Body of pancreas (tissue), 4 donors: ENCODE results near the gene NAMPT. TPM values are rescaled to one million over a fixed set of nuclear protein-coding genes. Genes with fewer than 3 reads are reported as not detected.
"Not testable (repeated sequence)": the region's sequence is repeated elsewhere in the genome, so short reads cannot be mapped to it uniquely, and the experiment has no call there.

Source experiments
- ATAC-seq: fragments of 150-250 bp; one replicate; pipeline ENCODE4 v1.9.1; 2016
- DNase-seq, 4 donors: peaks; one replicate each; pipeline ENCODE4 v3.0.0-alpha.2; 2019
- H3K27ac ChIP-seq, 4 donors: fragments of 200-600 bp; sonication (generic); 1 replicate in 3 of 4; 2 replicates in 1 of 4; pipeline versions ENCODE4 v1.5.1 to v1.6.1; 2016 to 2019; ENCODE audit warnings: mild to moderate bottlenecking in 1 of 4, mixed read lengths in 1 of 4, moderate library complexity in 1 of 4
- H3K27me3 ChIP-seq, 2 donors: fragments of 200-600 bp; sonication (generic); one replicate each; pipeline ENCODE4 v1.6.0; 2016; ENCODE audit warnings: mild to moderate bottlenecking in 1 of 2
- H3K36me3 ChIP-seq, 2 donors: fragments of 200-600 bp; sonication (generic); replicated peaks in 1 of 2; 2 replicates each; pipeline ENCODE4 v1.5.1; 2016; ENCODE audit warnings: low read depth in 2 of 2; ENCODE audit not compliant: insufficient read depth in 1 of 2
- H3K4me1 ChIP-seq: fragments of 200-600 bp; sonication (generic); one replicate; pipeline ENCODE4 v1.6.0; 2016
- H3K4me3 ChIP-seq, 2 donors: fragments of 200-600 bp; sonication (generic); 1 replicate in 1 of 2; 2 replicates in 1 of 2; pipeline ENCODE4 v1.5.1; 2016 to 2019
- H3K9me3 ChIP-seq, 3 donors: fragments of 200-600 bp; sonication (generic); 1 replicate in 2 of 3; 2 replicates in 1 of 3; pipeline ENCODE4 v1.5.1; 2016
- POLR2A ChIP-seq, 3 donors: fragments of 450-650 bp; IDR thresholded peaks; one replicate each; pipeline ENCODE4 v1.6.1; 2016; ENCODE audit warnings: antibody characterized with exemption in 3 of 3, mild to moderate bottlenecking in 2 of 3
- WGBS, 2 donors: methylation state at CpG; one replicate each; pipeline ENCODE4 v1.1.5; 2017; 5-methylcytosine and 5-hydroxymethylcytosine counted together
- intact Hi-C: fragments of 100-400 bp; cut with DNase I; formaldehyde crosslinking; loops from one replicate; pipeline ENCODE4 v1.15.1; 2023
- total RNA-seq, 2 donors: library from RNA; depleted of rRNA; stranded (reverse); fragments of >200 nt; gene quantifications; one replicate each; pipeline ENCODE4 v1.1.0, GENCODE V29; 2016
- TF ChIP-seq, protein P1 (sequence below), 7 experiments: fragments of 450-650 bp in 4 of 7; fragments of 200-600 bp in 3 of 7; sonication (generic) in 3 of 7; IDR thresholded peaks; one replicate each; pipeline ENCODE4 v1.5.1; 2016 to 2019; ENCODE audit warnings: antibody characterized with exemption in 7 of 7

NAMPT gene
- total RNA-seq, 2 donors from 2014 or later, result 56.0 to 78.9 TPM

GRCh38 chr7:106304568-106304967, 19.8 kb upstream of the NAMPT start:
- TF ChIP-seq POLR2A (IDR thresholded peaks at IDR 0.05), result no peak
- TF ChIP-seq, protein P1, sequence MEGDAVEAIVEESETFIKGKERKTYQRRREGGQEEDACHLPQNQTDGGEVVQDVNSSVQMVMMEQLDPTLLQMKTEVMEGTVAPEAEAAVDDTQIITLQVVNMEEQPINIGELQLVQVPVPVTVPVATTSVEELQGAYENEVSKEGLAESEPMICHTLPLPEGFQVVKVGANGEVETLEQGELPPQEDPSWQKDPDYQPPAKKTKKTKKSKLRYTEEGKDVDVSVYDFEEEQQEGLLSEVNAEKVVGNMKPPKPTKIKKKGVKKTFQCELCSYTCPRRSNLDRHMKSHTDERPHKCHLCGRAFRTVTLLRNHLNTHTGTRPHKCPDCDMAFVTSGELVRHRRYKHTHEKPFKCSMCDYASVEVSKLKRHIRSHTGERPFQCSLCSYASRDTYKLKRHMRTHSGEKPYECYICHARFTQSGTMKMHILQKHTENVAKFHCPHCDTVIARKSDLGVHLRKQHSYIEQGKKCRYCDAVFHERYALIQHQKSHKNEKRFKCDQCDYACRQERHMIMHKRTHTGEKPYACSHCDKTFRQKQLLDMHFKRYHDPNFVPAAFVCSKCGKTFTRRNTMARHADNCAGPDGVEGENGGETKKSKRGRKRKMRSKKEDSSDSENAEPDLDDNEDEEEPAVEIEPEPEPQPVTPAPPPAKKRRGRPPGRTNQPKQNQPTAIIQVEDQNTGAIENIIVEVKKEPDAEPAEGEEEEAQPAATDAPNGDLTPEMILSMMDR (IDR thresholded peaks at IDR 0.05), result no peak
- intact Hi-C loops, result no loop called here
- DNase-seq (no peak), ATAC-seq (no peak)
- Histone ChIP-seq H3K4me1 (no peaks in the 10 kb centered on the region), H3K27me3 (no peaks in the 10 kb centered on the region), H3K27ac (no peak overlapping the region), H3K36me3 (no peaks in the 10 kb centered on the region), H3K9me3 (no peaks in the 10 kb centered on the region), H3K4me3 (no peak overlapping the region)
- WGBS, 2 donors, result 75 to 94% methylated on average over 1 to 2 of the region's 2 CpGs

GRCh38 chr7:106298631-106299030, 13.8 kb upstream of the NAMPT start:
- H3K27ac ChIP-seq, intact Hi-C loops, ATAC-seq, H3K27me3 ChIP-seq, H3K4me1 ChIP-seq, H3K4me3 ChIP-seq, H3K9me3 ChIP-seq, DNase-seq, H3K36me3 ChIP-seq: not testable (repeated sequence)
- 86 to 100% methylated on average over 2 of the region's 4 CpGs for WGBS, 2 donors

DNA sequence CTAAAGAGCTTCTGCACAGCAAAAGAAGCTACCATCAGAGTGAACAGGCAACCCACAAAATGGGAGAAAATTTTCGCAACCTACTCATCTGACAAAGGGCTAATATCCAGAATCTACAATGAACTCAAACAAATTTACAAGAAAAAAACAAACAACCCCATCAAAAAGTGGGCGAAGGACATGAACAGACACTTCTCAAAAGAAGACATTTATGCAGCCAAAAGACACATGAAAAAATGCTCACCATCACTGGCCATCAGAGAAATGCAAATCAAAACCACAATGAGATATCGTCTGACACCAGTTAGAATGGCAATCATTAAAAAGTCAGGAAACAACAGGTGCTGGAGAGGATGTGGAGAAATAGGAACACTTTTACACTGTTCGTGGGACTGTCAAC, 13.4 kb upstream of the NAMPT start:
- no CpG with 5 or more reads among the region's 4 CpGs for WGBS, 2 donors
- H3K27me3 ChIP-seq, DNase-seq, intact Hi-C loops, H3K4me1 ChIP-seq, H3K4me3 ChIP-seq, ATAC-seq, H3K36me3 ChIP-seq, H3K27ac ChIP-seq, H3K9me3 ChIP-seq: not testable (repeated sequence)

GRCh38 chr7:106294334-106294733, 9.6 kb upstream of the NAMPT start:
- TF ChIP-seq POLR2A (IDR thresholded peaks at IDR 0.05), result no peak
- TF ChIP-seq, protein P1 (IDR thresholded peaks at IDR 0.05), result no peak
- WGBS, 2 donors, result 45 to 54% methylated on average over 2 of the region's 2 CpGs
- ATAC-seq (no peak), DNase-seq (no peak)
- Histone ChIP-seq H3K36me3 (no peaks in the 10 kb centered on the region), H3K27ac (no peak overlapping the region), H3K27me3 (no peaks in the 10 kb centered on the region), H3K9me3 (no peaks in the 10 kb centered on the region), H3K4me3 (no peak overlapping the region), H3K4me1 (peaks cover 13% of the 10 kb centered on the region)
- intact Hi-C loops, result no loop called here

DNA sequence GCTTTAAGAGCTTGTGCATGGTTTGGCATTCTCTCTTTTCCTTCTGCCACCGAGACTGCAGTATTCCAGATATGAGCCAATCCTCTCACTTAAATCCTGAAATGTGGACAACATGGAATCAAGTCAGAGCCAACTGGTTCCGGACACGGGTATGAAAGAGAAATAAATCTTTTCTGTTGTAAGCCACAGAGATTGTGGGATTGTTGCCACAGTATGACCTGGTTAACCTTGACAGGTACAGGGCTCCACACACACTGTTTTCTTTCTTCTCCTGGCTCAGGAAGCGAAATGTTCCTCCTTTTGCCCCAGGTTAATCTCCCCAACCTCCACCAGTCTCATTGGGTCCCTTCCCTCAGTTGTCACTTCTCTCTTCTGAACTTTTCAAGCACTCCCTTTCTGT, 6.5 kb upstream of the NAMPT start:
- peak in 1 of 3 donors; percentile 12 for TF ChIP-seq POLR2A (IDR thresholded peaks at IDR 0.05)
- TF ChIP-seq, protein P1 (IDR thresholded peaks at IDR 0.05), result no peak
- Histone ChIP-seq H3K4me1 (peaks cover 15% of the 10 kb centered on the region), H3K27ac (peak overlapping the region in 3 of 4 donors; percentile 49 to 59 (median 56)), H3K4me3 (no peak overlapping the region), H3K36me3 (no peaks in the 10 kb centered on the region), H3K27me3 (no peaks in the 10 kb centered on the region), H3K9me3 (no peaks in the 10 kb centered on the region)
- WGBS, 2 donors, result 21 to 25% methylated on average over 4 of the region's 4 CpGs
- intact Hi-C loops, result no loop called here
- ATAC-seq (peak; percentile 74), DNase-seq (peak in 3 of 4 donors; percentile 28 to 51 (median 29))

GRCh38 chr7:106290319-106290718, 5.5 kb upstream of the NAMPT start:
- Histone ChIP-seq H3K27me3 (no peaks in the 10 kb centered on the region), H3K9me3 (no peaks in the 10 kb centered on the region), H3K36me3 (no peaks in the 10 kb centered on the region), H3K4me3 (no peak overlapping the region), H3K4me1 (peaks cover 22% of the 10 kb centered on the region), H3K27ac (peak overlapping the region in 3 of 4 donors; percentile 49 to 59 (median 56))
- intact Hi-C loops, result no loop called here
- no peak for TF ChIP-seq POLR2A (IDR thresholded peaks at IDR 0.05)
- TF ChIP-seq, protein P1 (IDR thresholded peaks at IDR 0.05), result no peak
- no peak for DNase-seq
- 47 to 50% methylated on average over 5 of the region's 5 CpGs for WGBS, 2 donors
- ATAC-seq, result no peak
